ENCODE measurements around the gene GP1BA.

DNA sequence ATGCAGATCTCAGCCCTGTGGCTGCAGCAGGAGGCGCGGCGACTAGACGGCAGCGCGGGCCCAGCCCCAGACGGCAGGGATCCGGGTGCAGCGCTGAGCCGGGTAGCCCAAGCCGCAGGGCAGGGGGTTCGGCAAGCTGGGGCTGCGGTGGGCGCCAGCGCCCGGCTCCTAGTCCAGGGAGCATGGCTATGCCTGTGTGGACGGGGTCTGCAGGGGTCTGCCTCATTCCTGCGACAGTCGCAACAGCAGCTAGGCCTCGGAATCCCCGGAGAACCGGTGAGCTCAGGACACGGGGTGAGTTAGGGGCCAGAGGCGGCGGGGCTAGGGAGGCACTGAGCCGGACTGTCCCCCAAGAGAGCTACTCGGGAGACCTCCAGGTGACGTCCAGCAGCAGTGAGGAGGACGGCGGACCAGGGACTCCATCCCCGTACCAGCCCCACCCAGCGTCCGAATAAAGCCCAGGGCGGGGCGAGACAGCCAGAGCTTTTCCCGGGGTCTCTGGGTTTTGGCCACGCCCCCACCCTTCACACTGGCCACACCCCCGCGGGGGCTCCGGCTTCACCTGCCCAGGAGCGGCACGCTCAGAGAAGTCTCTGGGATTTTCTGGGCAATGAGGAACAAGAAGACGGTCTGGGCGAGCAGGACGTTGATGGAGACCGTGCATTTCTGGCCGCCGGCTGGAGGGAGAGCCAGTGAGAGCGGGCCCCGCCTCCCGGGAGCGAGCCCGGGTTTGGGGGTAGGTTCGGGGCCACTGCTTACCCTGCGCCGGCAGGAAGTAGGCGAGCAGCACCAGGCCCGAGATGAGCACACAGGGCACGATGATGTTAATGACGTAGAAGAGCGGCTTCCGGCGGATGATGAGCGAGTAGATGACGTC lies 31.6 kb upstream of the GP1BA start:
- TF ChIP-seq, protein P1, sequence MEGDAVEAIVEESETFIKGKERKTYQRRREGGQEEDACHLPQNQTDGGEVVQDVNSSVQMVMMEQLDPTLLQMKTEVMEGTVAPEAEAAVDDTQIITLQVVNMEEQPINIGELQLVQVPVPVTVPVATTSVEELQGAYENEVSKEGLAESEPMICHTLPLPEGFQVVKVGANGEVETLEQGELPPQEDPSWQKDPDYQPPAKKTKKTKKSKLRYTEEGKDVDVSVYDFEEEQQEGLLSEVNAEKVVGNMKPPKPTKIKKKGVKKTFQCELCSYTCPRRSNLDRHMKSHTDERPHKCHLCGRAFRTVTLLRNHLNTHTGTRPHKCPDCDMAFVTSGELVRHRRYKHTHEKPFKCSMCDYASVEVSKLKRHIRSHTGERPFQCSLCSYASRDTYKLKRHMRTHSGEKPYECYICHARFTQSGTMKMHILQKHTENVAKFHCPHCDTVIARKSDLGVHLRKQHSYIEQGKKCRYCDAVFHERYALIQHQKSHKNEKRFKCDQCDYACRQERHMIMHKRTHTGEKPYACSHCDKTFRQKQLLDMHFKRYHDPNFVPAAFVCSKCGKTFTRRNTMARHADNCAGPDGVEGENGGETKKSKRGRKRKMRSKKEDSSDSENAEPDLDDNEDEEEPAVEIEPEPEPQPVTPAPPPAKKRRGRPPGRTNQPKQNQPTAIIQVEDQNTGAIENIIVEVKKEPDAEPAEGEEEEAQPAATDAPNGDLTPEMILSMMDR (IDR thresholded peaks at IDR 0.05): no peak
- TF ChIP-seq EZH2 (IDR thresholded peaks at IDR 0.05; ENCODE audit: borderline replicate concordance, insufficient read depth, low read depth, low read length, poor library complexity, severe bottlenecking): no peak

All from B cell (primary cell).